Tibial nerve (tissue), 4 donors: Measurements from ENCODE around the gene ACSM2A. TPM values are rescaled to one million over a fixed set of nuclear protein-coding genes. Genes with fewer than 3 reads are reported as not detected.
"Not testable (repeated sequence)": the region's sequence is repeated elsewhere in the genome, so short reads cannot be mapped to it uniquely, and the experiment has no call there.

Experiments
- DNase-seq, 2 donors: peaks; one replicate each; pipeline ENCODE4 v3.0.0-alpha.2; 2019; ENCODE audit warnings: low spot score in 2 of 2
- H3K27ac ChIP-seq, 4 donors: fragments of 200-600 bp; sonication (generic) in 3 of 4; one replicate each; pipeline ENCODE4 v1.5.1; 2017 to 2019; ENCODE audit warnings: mild to moderate bottlenecking in 1 of 4
- H3K27me3 ChIP-seq, 2 donors: fragments of 200-600 bp; sonication (generic) in 1 of 2; one replicate each; pipeline versions ENCODE4 v1.5.1 to v1.6.0; 2017 to 2019
- H3K36me3 ChIP-seq, 3 donors: fragments of 200-600 bp; sonication (generic); one replicate each; pipeline ENCODE4 v1.5.1; 2018 to 2019
- H3K4me1 ChIP-seq, 4 donors: fragments of 200-600 bp; sonication (generic) in 3 of 4; one replicate each; pipeline ENCODE4 v1.5.1; 2017 to 2019
- H3K4me3 ChIP-seq, 4 donors: fragments of 200-600 bp; sonication (generic) in 3 of 4; one replicate each; pipeline ENCODE4 v1.5.1; 2017 to 2019; ENCODE audit warnings: mild to moderate bottlenecking in 1 of 4, moderate library complexity in 1 of 4
- H3K9me3 ChIP-seq, 4 donors: fragments of 200-600 bp; sonication (generic) in 3 of 4; one replicate each; pipeline ENCODE4 v1.5.1; 2017 to 2019
- CTCF ChIP-seq, 5 experiments: fragments of 200-600 bp in 3 of 5; fragments of 450-650 bp in 2 of 5; sonication (generic) in 3 of 5; IDR thresholded peaks; one replicate each; pipeline ENCODE4 v1.5.1; 2016 to 2019; ENCODE audit warnings: antibody characterized with exemption in 5 of 5, mild to moderate bottlenecking in 3 of 5, moderate library complexity in 2 of 5
- EP300 ChIP-seq, 2 donors: sonication (generic); formaldehyde crosslinking; IDR thresholded peaks; one replicate each; pipeline ENCODE4 v1.6.1; 2017; ENCODE audit warnings: antibody characterized with exemption in 2 of 2, mild to moderate bottlenecking in 1 of 2
- POLR2A ChIP-seq, 2 donors: fragments of 450-650 bp; IDR thresholded peaks; one replicate each; pipeline ENCODE4 v1.6.1; 2017; ENCODE audit warnings: antibody characterized with exemption in 2 of 2, mild to moderate bottlenecking in 2 of 2, moderate library complexity in 2 of 2
- WGBS, 2 donors: methylation state at CpG; one replicate each; pipeline ENCODE4 v1.1.5; 2018; 5-methylcytosine and 5-hydroxymethylcytosine counted together
- total RNA-seq, 4 donors: library from RNA; depleted of rRNA; stranded (reverse); fragments of >200 nt; gene quantifications; one replicate each; pipeline ENCODE4 v1.1.0, GENCODE V29; 2016

The ACSM2A gene
- total RNA-seq, 4 donors from 2014 or later: not detected

GRCh38 chr16:20520103-20520502, 68.8 kb downstream of the ACSM2A start:
- no peak for TF ChIP-seq POLR2A (IDR thresholded peaks at IDR 0.05)
- no peak for TF ChIP-seq CTCF (IDR thresholded peaks at IDR 0.05)
- no peak for TF ChIP-seq EP300 (IDR thresholded peaks at IDR 0.05)
- WGBS, 2 donors: 68 to 79% methylated on average over 1 of the region's 1 CpG

GRCh38 chr16:20531795-20532194, 80.5 kb downstream of the ACSM2A start:
- H3K36me3 ChIP-seq, H3K9me3 ChIP-seq, H3K27ac ChIP-seq, H3K27me3 ChIP-seq, H3K4me1 ChIP-seq, H3K4me3 ChIP-seq, DNase-seq: not testable (repeated sequence)
- no CpG with 5 or more reads among the region's 13 CpGs for WGBS, 2 donors

More at GRCh38 chr16:20520103-20520502, 68.8 kb downstream of the ACSM2A start:
- DNase-seq: no peak
- no peak overlapping the region for H3K4me3 ChIP-seq
- H3K9me3 ChIP-seq: no peaks in the 10 kb centered on the region
- H3K27ac ChIP-seq: no peak overlapping the region
- H3K27me3 ChIP-seq: no peaks in the 10 kb centered on the region
- no peaks in the 10 kb centered on the region for H3K4me1 ChIP-seq
- H3K36me3 ChIP-seq: no peaks in the 10 kb centered on the region

- no CpG with 5 or more reads among the region's 3 CpGs for WGBS, 2 donors
- not testable (repeated sequence) for H3K4me1 ChIP-seq, H3K4me3 ChIP-seq, H3K27me3 ChIP-seq, H3K9me3 ChIP-seq, H3K27ac ChIP-seq, DNase-seq, H3K36me3 ChIP-seq
These were observed 81.0 kb downstream of the ACSM2A start for GRCh38 chr16:20532284-20532792.

- not testable (repeated sequence) for H3K27me3 ChIP-seq, H3K36me3 ChIP-seq, H3K4me1 ChIP-seq, DNase-seq, H3K9me3 ChIP-seq, H3K27ac ChIP-seq, H3K4me3 ChIP-seq
- WGBS, 2 donors: 34 to 80% methylated on average over 1 of the region's 1 CpG
These were observed 85.3 kb downstream of the ACSM2A start for GRCh38 chr16:20536669-20537068.

Other genes starting within 250 kb of the ACSM2A start
- 1 to 10 TPM in 3 of 4 donors, under 1 TPM in 1; 0.98 to 7.8 (median 2.7) TPM for gene GP2, start 124.0 kb upstream of the ACSM2A start, total RNA-seq
- not detected for gene UMOD, start 98.8 kb upstream of the ACSM2A start, total RNA-seq
- not detected for gene PDILT, start 46.8 kb upstream of the ACSM2A start, total RNA-seq
- 10 to 100 TPM; 10.5 to 25.1 (median 20.2) TPM for gene ACSM5, start 42.0 kb upstream of the ACSM2A start, total RNA-seq
- gene ACSM2B, start 124.8 kb downstream of the ACSM2A start, total RNA-seq: under 1 TPM in 1 of 4 donors, not detected in 3; 0.21 TPM
- gene ACSM1, start 246.2 kb downstream of the ACSM2A start, total RNA-seq: under 1 TPM in 1 of 4 donors, not detected in 3; 0.98 TPM